PC-9 (cell line): ENCODE results near the gene MAST4.

Source experiments
- EZH2 ChIP-seq: fragments of 200-600 bp; sonication (generic); IDR thresholded peaks from 2 replicates; pipeline ENCODE4 v1.8.0; 2017; ENCODE audit warnings: antibody characterized with exemption, low read depth
- TF ChIP-seq, protein P1 (sequence below): fragments of 200-600 bp; sonication (generic); conservative IDR thresholded peaks from 2 replicates; pipeline ENCODE4 v1.6.1; 2017; ENCODE audit warnings: mixed run types, antibody characterized with exemption, mild to moderate bottlenecking, moderate library complexity

- TF ChIP-seq, protein P1, sequence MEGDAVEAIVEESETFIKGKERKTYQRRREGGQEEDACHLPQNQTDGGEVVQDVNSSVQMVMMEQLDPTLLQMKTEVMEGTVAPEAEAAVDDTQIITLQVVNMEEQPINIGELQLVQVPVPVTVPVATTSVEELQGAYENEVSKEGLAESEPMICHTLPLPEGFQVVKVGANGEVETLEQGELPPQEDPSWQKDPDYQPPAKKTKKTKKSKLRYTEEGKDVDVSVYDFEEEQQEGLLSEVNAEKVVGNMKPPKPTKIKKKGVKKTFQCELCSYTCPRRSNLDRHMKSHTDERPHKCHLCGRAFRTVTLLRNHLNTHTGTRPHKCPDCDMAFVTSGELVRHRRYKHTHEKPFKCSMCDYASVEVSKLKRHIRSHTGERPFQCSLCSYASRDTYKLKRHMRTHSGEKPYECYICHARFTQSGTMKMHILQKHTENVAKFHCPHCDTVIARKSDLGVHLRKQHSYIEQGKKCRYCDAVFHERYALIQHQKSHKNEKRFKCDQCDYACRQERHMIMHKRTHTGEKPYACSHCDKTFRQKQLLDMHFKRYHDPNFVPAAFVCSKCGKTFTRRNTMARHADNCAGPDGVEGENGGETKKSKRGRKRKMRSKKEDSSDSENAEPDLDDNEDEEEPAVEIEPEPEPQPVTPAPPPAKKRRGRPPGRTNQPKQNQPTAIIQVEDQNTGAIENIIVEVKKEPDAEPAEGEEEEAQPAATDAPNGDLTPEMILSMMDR: no peak
- no peak for TF ChIP-seq EZH2
These were observed 352.9 kb downstream of the MAST4 start for GRCh38 chr5:66949066-66949465.
